Endothelial cell of umbilical vein (primary cell): ENCODE data around the gene SIAH2. TPM values are rescaled to one million over a fixed set of nuclear protein-coding genes. Genes with fewer than 3 reads are reported as not detected.

Source experiments
- BruUV-seq: library from RNA; stranded (reverse); fragments of 400-500 nt; replicated peaks from 2 replicates; lab custom pipeline; 2021; lab: Mats Ljungman, UMichigan
- CTCF ChIA-PET: fragments of 300-600, 350-600 bp; sonication (Branson Sonifier 250); formaldehyde crosslinking; loops from one replicate; lab custom pipeline; 2021; ENCODE audit warnings: antibody characterized with exemption, inconsistent platforms; lab: Charles Lee
- POLR2A ChIA-PET: fragments of 300-600, 350-600 bp; sonication (Branson Sonifier 250); formaldehyde crosslinking; loops from one replicate; lab custom pipeline; 2021; ENCODE audit warnings: antibody characterized with exemption, inconsistent platforms; lab: Charles Lee
- DNase-seq: peaks from one replicate; pipeline ENCODE4 v3.0.0-alpha.2; 2011; ENCODE audit warnings: low read depth, low spot score
- FAIRE-seq: peaks from 2 replicates; lab custom pipeline; 2011; peaks lifted over from hg19 to GRCh38; lab: Jason Lieb, UNC
- H2AFZ ChIP-seq: 2 replicates; pipeline ENCODE4 v1.6.0; 2012; ENCODE audit warnings: low read depth, low read length, control low read depth, inconsistent platforms
- H3K27ac ChIP-seq: 2 replicates; pipeline ENCODE4 v1.5.1; 2011; ENCODE audit warnings: low read depth, mild to moderate bottlenecking, control low read depth, low read length, moderate library complexity; ENCODE audit not compliant: insufficient read depth
- H3K27me3 ChIP-seq, 2 experiments: 2 replicates each; pipeline versions ENCODE4 v1.6.0 to v1.6.1; 2011; ENCODE audit warnings: low read length in 2 of 2, mixed read lengths in 1 of 2; ENCODE audit not compliant: control insufficient read depth in 2 of 2, insufficient read depth in 2 of 2
- H3K36me3 ChIP-seq, 2 experiments: 2 replicates in 1 of 2; 3 replicates in 1 of 2; pipeline ENCODE4 v1.5.1; 2011; ENCODE audit warnings: low read length in 2 of 2, mild to moderate bottlenecking in 1 of 2, moderate library complexity in 1 of 2; ENCODE audit not compliant: control insufficient read depth in 2 of 2, insufficient read depth in 2 of 2; ENCODE audit errors: extremely low read depth in 1 of 2
- H3K4me1 ChIP-seq: 3 replicates; pipeline ENCODE4 v1.5.1; 2011; ENCODE audit warnings: mild to moderate bottlenecking, low read length; ENCODE audit not compliant: control insufficient read depth, insufficient read depth; ENCODE audit errors: extremely low read depth
- H3K4me2 ChIP-seq: 2 replicates; pipeline ENCODE4 v1.6.1; 2011; ENCODE audit warnings: low read length, control low read depth, mixed read lengths; ENCODE audit not compliant: insufficient read depth
- H3K4me3 ChIP-seq, 3 experiments: fragments of 200-600 bp in 1 of 3; sonication (generic), shearing (Covaris generic) in 1 of 3; replicated peaks in 1 of 3; 2 replicates each; pipeline ENCODE4 v1.5.1; 2011 to 2016; ENCODE audit warnings: control low read depth in 3 of 3, low read length in 3 of 3, mild to moderate bottlenecking in 2 of 3, inconsistent platforms in 1 of 3, low read depth in 1 of 3, moderate library complexity in 1 of 3; ENCODE audit not compliant: insufficient read depth in 1 of 3
- H3K79me2 ChIP-seq: 2 replicates; pipeline ENCODE4 v1.6.0; 2012; ENCODE audit warnings: low read length, inconsistent platforms; ENCODE audit not compliant: control insufficient read depth, insufficient read depth
- H3K9ac ChIP-seq: replicated peaks from 2 replicates; pipeline ENCODE3; 2011; ENCODE audit warnings: low read length, control low read depth; ENCODE audit not compliant: insufficient read depth; ENCODE audit errors: extremely low read depth
- H3K9me1 ChIP-seq: replicated peaks from 3 replicates; pipeline ENCODE4 v1.6.0; 2011; ENCODE audit warnings: mild to moderate bottlenecking, low read length; ENCODE audit not compliant: control insufficient read depth, insufficient read depth; ENCODE audit errors: extremely low read depth
- H3K9me3 ChIP-seq: replicated peaks from 2 replicates; pipeline ENCODE4 v1.5.1; 2012; ENCODE audit warnings: low read length, inconsistent platforms; ENCODE audit not compliant: control insufficient read depth, insufficient read depth
- H4K20me1 ChIP-seq: replicated peaks from 2 replicates; pipeline ENCODE3; 2011; ENCODE audit warnings: mild to moderate bottlenecking, low read length; ENCODE audit not compliant: control insufficient read depth, insufficient read depth; ENCODE audit errors: extremely low read depth
- EZH2 ChIP-seq: IDR thresholded peaks from 2 replicates; pipeline ENCODE4 v1.6.1; 2012; ENCODE audit warnings: borderline replicate concordance, low read depth, mild to moderate bottlenecking, moderate library complexity, low read length, inconsistent platforms; ENCODE audit not compliant: severe bottlenecking
- FOS ChIP-seq: IDR thresholded peaks from 2 replicates; pipeline ENCODE4 v1.6.1; 2011; ENCODE audit warnings: mild to moderate bottlenecking, low read length, moderate library complexity, borderline replicate concordance; ENCODE audit not compliant: insufficient read depth
- GATA2 ChIP-seq: IDR thresholded peaks from 2 replicates; pipeline ENCODE4 v1.7.0; 2011; ENCODE audit warnings: low read depth, mild to moderate bottlenecking, moderate library complexity, mixed read lengths, low read length; ENCODE audit not compliant: insufficient read length, insufficient read depth
- JUN ChIP-seq: IDR thresholded peaks from 2 replicates; pipeline ENCODE4 v1.6.1; 2011; ENCODE audit warnings: borderline replicate concordance, low read depth; ENCODE audit not compliant: insufficient read length, insufficient read depth
- MYC ChIP-seq: IDR thresholded peaks from one replicate; pipeline ENCODE4 v1.6.1; 2011; ENCODE audit warnings: mild to moderate bottlenecking, low read depth, low read length
- POLR2A ChIP-seq: IDR thresholded peaks from 2 replicates; pipeline ENCODE4 v1.6.1; 2012; ENCODE audit warnings: low read depth, mild to moderate bottlenecking, control low read depth, low read length
- POLR2AphosphoS5 ChIP-seq: IDR thresholded peaks from 2 replicates; pipeline ENCODE4 v1.6.1; 2012; ENCODE audit warnings: low read depth, mild to moderate bottlenecking, control low read depth, low read length, moderate library complexity; ENCODE audit not compliant: insufficient read depth
- dilution Hi-C: fragments of 300-500 bp; cut with MboI; formaldehyde crosslinking; loops from one replicate; pipeline ENCODE4 v1.15.0; 2019; ENCODE audit warnings: low sequenced_read_pairs; ENCODE audit not compliant: extremely low pct_ligation_motif_present
- intact Hi-C: fragments of 100-400 bp; cut with micrococcal nuclease; formaldehyde crosslinking; loops from one replicate; pipeline ENCODE4 v1.10.0; 2022
- polyA plus RNA-seq, 4 experiments: library from polyadenylated mRNA; depleted of rRNA in 3 of 4; stranded (reverse) in 3 of 4; unstranded in 1 of 4; fragments of >200 nt; gene quantifications; 2 replicates each; pipeline versions ENCODE4 v1.2.1 to v1.2.3, GENCODE V29; 2011 to 2012; ENCODE audit warnings: missing spikeins in 1 of 4
- total RNA-seq: library from RNA; stranded (reverse); gene quantifications from 2 replicates; pipeline ENCODE4 v1.2.3, GENCODE V29; 2021
- TF ChIP-seq, protein P1 (sequence below), 2 donors: IDR thresholded peaks; 1 replicate in 1 of 2; 2 replicates in 1 of 2; pipeline ENCODE4 v1.5.1; 2011; ENCODE audit warnings: low read length in 2 of 2, mild to moderate bottlenecking in 2 of 2, moderate library complexity in 2 of 2, control low read depth in 1 of 2, inconsistent platforms in 1 of 2, low read depth in 1 of 2; ENCODE audit not compliant: insufficient read depth in 1 of 2; ENCODE audit errors: extremely low read depth in 1 of 2
- TF ChIP-seq, protein P2 (sequence below): IDR thresholded peaks from 2 replicates; pipeline ENCODE4 v1.6.1; 2011; ENCODE audit not compliant: insufficient read depth, insufficient read length

Gene SIAH2
- total and polyA plus RNA-seq, 2 donors (not counting 3 experiments of a cell fraction or from before 2014, with no cell fraction given): 16.7 to 25.1 TPM

DNA sequence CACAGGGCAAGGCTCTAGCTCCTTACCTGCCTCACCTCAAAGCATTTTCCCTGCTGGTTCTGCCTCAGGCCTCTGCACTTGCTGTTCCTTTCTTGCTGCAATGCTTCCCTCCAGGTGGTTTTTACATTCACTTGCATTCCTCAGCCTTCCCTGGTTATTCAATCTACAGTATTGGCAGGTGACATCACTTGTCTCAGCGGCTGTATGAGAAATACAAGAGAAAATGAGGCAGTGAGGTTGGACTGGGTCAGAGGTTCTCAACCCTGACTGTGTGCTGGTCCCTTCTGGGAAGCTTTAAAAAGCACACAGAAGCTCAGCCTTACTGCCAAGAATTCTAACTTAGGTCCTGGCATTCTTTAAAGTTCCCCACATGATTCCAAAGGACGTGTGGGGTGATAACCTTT lies 26.7 kb downstream of the SIAH2 start:
- FAIRE-seq (no peak), DNase-seq (no peak)
- Histone ChIP-seq H3K27ac (no peak overlapping the region), H3K4me3 (no peak overlapping the region), H3K9me3 (no peaks in the 10 kb centered on the region), H3K79me2 (no peaks in the 10 kb centered on the region), H3K9ac (no peak overlapping the region), H3K36me3 (peaks cover 0 to 5% of the 10 kb centered on the region in 2 experiments), H3K4me2 (no peak overlapping the region), H3K9me1 (no peaks in the 10 kb centered on the region), H4K20me1 (no peaks in the 10 kb centered on the region), H3K27me3 (no peaks in the 10 kb centered on the region), H2AFZ (no peak overlapping the region), H3K4me1 (no peaks in the 10 kb centered on the region)
- POLR2A ChIA-PET: no interaction called here
- BruUV-seq: no TSS peak
- dilution Hi-C loops (no loop called here), intact Hi-C loops (no loop called here)
- CTCF ChIA-PET: interaction anchor here (2.0 kb wide), 1 partner anchor 15 kb away, joined by 8 read pairs; no protein-coding TSS in a partner anchor
- TF ChIP-seq GATA2: no peak
- no peak for TF ChIP-seq JUN

DNA sequence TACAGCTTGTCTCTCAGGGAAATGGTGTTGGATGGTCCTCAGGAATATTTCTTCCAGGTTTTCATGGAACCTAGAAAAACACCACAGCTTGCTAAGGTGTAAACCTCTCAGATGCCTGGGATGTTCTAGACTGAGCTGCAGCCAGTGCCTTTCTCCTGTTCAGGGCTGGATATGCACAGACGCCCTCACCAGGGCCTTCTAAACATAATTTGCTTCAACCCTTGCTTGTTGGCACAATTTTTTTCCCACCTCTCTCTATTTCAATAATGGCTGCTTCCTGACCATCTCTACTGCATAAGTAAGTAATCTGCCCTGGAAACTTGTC lies 28.2 kb downstream of the SIAH2 start:
- no peak overlapping the region for H3K4me2 ChIP-seq
- POLR2A ChIA-PET: no interaction called here
- no peaks in the 10 kb centered on the region for H3K79me2 ChIP-seq

More for the DNA sequence above, 28.2 kb downstream of the SIAH2 start:
- dilution Hi-C loops: no loop called here
- intact Hi-C loops: no loop called here
- H3K36me3 ChIP-seq: no peaks in the 10 kb centered on the region
- BruUV-seq: no TSS peak
- H3K9me1 ChIP-seq: no peaks in the 10 kb centered on the region
- no peak for FAIRE-seq
- CTCF ChIA-PET: interaction anchor here (1.5 to 2.0 kb wide), 2 partner anchors 13 to 130 kb away, joined by 3 to 8 read pairs; no protein-coding TSS in a partner anchor
- no peak overlapping the region for H2AFZ ChIP-seq
- TF ChIP-seq FOS (no peak), POLR2AphosphoS5 (no peak), JUN (no peak), EZH2 (no peak), MYC (no peak), POLR2A (no peak), GATA2 (no peak)
- TF ChIP-seq, protein P1, sequence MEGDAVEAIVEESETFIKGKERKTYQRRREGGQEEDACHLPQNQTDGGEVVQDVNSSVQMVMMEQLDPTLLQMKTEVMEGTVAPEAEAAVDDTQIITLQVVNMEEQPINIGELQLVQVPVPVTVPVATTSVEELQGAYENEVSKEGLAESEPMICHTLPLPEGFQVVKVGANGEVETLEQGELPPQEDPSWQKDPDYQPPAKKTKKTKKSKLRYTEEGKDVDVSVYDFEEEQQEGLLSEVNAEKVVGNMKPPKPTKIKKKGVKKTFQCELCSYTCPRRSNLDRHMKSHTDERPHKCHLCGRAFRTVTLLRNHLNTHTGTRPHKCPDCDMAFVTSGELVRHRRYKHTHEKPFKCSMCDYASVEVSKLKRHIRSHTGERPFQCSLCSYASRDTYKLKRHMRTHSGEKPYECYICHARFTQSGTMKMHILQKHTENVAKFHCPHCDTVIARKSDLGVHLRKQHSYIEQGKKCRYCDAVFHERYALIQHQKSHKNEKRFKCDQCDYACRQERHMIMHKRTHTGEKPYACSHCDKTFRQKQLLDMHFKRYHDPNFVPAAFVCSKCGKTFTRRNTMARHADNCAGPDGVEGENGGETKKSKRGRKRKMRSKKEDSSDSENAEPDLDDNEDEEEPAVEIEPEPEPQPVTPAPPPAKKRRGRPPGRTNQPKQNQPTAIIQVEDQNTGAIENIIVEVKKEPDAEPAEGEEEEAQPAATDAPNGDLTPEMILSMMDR (IDR thresholded peaks at IDR 0.05; ENCODE audit: extremely low read depth in 1 of 2, insufficient read depth in 1 of 2, low read depth in 1 of 2, low read length in 2 of 2): no peak
- TF ChIP-seq, protein P2, sequence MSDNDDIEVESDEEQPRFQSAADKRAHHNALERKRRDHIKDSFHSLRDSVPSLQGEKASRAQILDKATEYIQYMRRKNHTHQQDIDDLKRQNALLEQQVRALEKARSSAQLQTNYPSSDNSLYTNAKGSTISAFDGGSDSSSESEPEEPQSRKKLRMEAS: no peak
- no peaks in the 10 kb centered on the region for H3K27me3 ChIP-seq
- no peak overlapping the region for H3K9ac ChIP-seq
- no peaks in the 10 kb centered on the region for H3K4me1 ChIP-seq
- H3K4me3 ChIP-seq: no peak overlapping the region
- DNase-seq: no peak
- H3K27ac ChIP-seq: no peak overlapping the region
- H3K9me3 ChIP-seq: no peaks in the 10 kb centered on the region
- no peaks in the 10 kb centered on the region for H4K20me1 ChIP-seq
